Keratinocyte (primary cell): ENCODE data around the gene PLD1. TPM values are rescaled to one million over a fixed set of nuclear protein-coding genes. Genes with fewer than 3 reads are reported as not detected.

Source experiments
- DNase-seq: peaks from one replicate; pipeline ENCODE4 v3.0.0-alpha.2; 2011; ENCODE audit warnings: low read depth, missing footprints, low spot score
- FAIRE-seq: peaks from 2 replicates; lab custom pipeline; 2011; peaks lifted over from hg19 to GRCh38; lab: Jason Lieb, UNC
- H2AFZ ChIP-seq: 2 replicates; pipeline ENCODE4 v1.6.0; 2012; ENCODE audit warnings: low read length, control low read depth, inconsistent platforms; ENCODE audit not compliant: control insufficient read depth
- H3K27ac ChIP-seq: 2 replicates; pipeline ENCODE4 v1.5.1; 2011; ENCODE audit warnings: low read length; ENCODE audit not compliant: control insufficient read depth, insufficient read depth
- H3K27me3 ChIP-seq: 3 replicates; pipeline ENCODE4 v1.6.0; 2011; ENCODE audit warnings: low read length; ENCODE audit not compliant: control insufficient read depth, insufficient read depth; ENCODE audit errors: extremely low read depth
- H3K36me3 ChIP-seq, 2 experiments: 2 replicates in 1 of 2; 3 replicates in 1 of 2; pipeline ENCODE4 v1.5.1; 2011; ENCODE audit warnings: low read length in 2 of 2, mild to moderate bottlenecking in 1 of 2; ENCODE audit not compliant: control insufficient read depth in 2 of 2, insufficient read depth in 2 of 2; ENCODE audit errors: extremely low read depth in 1 of 2
- H3K4me1 ChIP-seq: 3 replicates; pipeline ENCODE4 v1.5.1; 2011; ENCODE audit warnings: low read length; ENCODE audit not compliant: control insufficient read depth, insufficient read depth; ENCODE audit errors: extremely low read depth
- H3K4me2 ChIP-seq: 3 replicates; pipeline ENCODE4 v1.6.0; 2011; ENCODE audit warnings: low read depth, low read length; ENCODE audit not compliant: control insufficient read depth, insufficient read depth; ENCODE audit errors: extremely low read depth
- H3K4me3 ChIP-seq, 3 experiments: fragments of 200-600 bp in 1 of 3; sonication (generic) in 1 of 3; 2 replicates in 2 of 3; 3 replicates in 1 of 3; pipeline ENCODE4 v1.5.1; 2011 to 2016; ENCODE audit warnings: low read length in 3 of 3, mild to moderate bottlenecking in 3 of 3, control low read depth in 2 of 3, inconsistent platforms in 1 of 3, low read depth in 1 of 3, mixed read lengths in 1 of 3, mixed run types in 1 of 3, moderate library complexity in 1 of 3; ENCODE audit not compliant: control insufficient read depth in 2 of 3, insufficient read depth in 2 of 3; ENCODE audit errors: extremely low read depth in 1 of 3
- H3K79me2 ChIP-seq: 2 replicates; pipeline ENCODE4 v1.6.0; 2012; ENCODE audit warnings: low read length; ENCODE audit not compliant: control insufficient read depth, insufficient read depth
- H3K9ac ChIP-seq: 3 replicates; pipeline ENCODE4 v1.6.0; 2011; ENCODE audit warnings: low read length; ENCODE audit not compliant: control insufficient read depth, insufficient read depth; ENCODE audit errors: extremely low read depth
- H3K9me1 ChIP-seq: 3 replicates; pipeline ENCODE4 v1.6.0; 2011; ENCODE audit warnings: low read length; ENCODE audit not compliant: control insufficient read depth, insufficient read depth; ENCODE audit errors: extremely low read depth
- H3K9me3 ChIP-seq: 2 replicates; pipeline ENCODE4 v1.5.1; 2012; ENCODE audit warnings: low read depth, low read length; ENCODE audit not compliant: control insufficient read depth
- H4K20me1 ChIP-seq: 3 replicates; pipeline ENCODE4 v1.6.0; 2011; ENCODE audit warnings: low read length; ENCODE audit not compliant: control insufficient read depth, insufficient read depth; ENCODE audit errors: extremely low read depth
- CTCF ChIP-seq, 3 experiments: IDR thresholded peaks in 1 of 3; conservative IDR thresholded peaks in 1 of 3; optimal IDR thresholded peaks in 1 of 3; 2 replicates in 2 of 3; 3 replicates in 1 of 3; pipeline versions ENCODE3 to v1.5.1; 2011; ENCODE audit warnings: low read length in 3 of 3, mild to moderate bottlenecking in 3 of 3, moderate library complexity in 2 of 3, control low read depth in 1 of 3, inconsistent platforms in 1 of 3; ENCODE audit not compliant: insufficient read depth in 2 of 3; ENCODE audit errors: extremely low read depth in 1 of 3
- EZH2 ChIP-seq: IDR thresholded peaks from one replicate; pipeline ENCODE4 v1.6.1; 2012; ENCODE audit warnings: inconsistent platforms, mild to moderate bottlenecking, low read length, moderate library complexity
- dilution Hi-C: fragments of 300-500 bp; cut with MboI; formaldehyde crosslinking; loops from one replicate; pipeline ENCODE4 v1.7.0; 2020; ENCODE audit warnings: low sequenced_read_pairs; ENCODE audit not compliant: extremely low pct_ligation_motif_present
- polyA plus RNA-seq, 5 experiments: library from polyadenylated mRNA; depleted of rRNA in 3 of 5; stranded (reverse) in 3 of 5; stranded (forward) in 1 of 5; unstranded in 1 of 5; fragments of >200 nt; gene quantifications; 1 replicate in 1 of 5; 2 replicates in 3 of 5; 3 replicates in 1 of 5; pipeline versions ENCODE4 v1.2.1 to v1.2.3, GENCODE V29; 2011 to 2012; ENCODE audit warnings: missing spikeins in 2 of 5, low read depth in 1 of 5, low replicate concordance in 1 of 5

PLD1 gene
- polyA plus RNA-seq, 1 donor (not counting 4 experiments of a cell fraction or from before 2014, with no cell fraction given): 14.7 TPM

- Histone ChIP-seq H3K36me3 (no peaks in the 10 kb centered on the region), H3K4me3 (no peak overlapping the region), H3K9me1 (no peaks in the 10 kb centered on the region), H3K4me2 (no peak overlapping the region), H2AFZ (no peak overlapping the region), H3K9ac (no peak overlapping the region), H4K20me1 (no peaks in the 10 kb centered on the region), H3K79me2 (no peaks in the 10 kb centered on the region), H3K27ac (no peak overlapping the region), H3K4me1 (no peaks in the 10 kb centered on the region), H3K27me3 (no peaks in the 10 kb centered on the region), H3K9me3 (peaks cover 8% of the 10 kb centered on the region)
- TF ChIP-seq EZH2 (no peak), CTCF (optimal IDR thresholded peaks at IDR 0.05 in 1 of 3, IDR thresholded peaks at IDR 0.05 in 1 of 3, conservative IDR thresholded peaks at IDR 0.05 in 1 of 3; ENCODE audit: extremely low read depth in 1 of 3, insufficient read depth in 2 of 3, low read length in 3 of 3) (no peak)
- DNase-seq: no peak
- dilution Hi-C loops: no loop called here
- FAIRE-seq: no peak
Measured at GRCh38 chr3:171849617-171850319, 39.5 kb upstream of the PLD1 start.

- Histone ChIP-seq H3K4me2 (no peak overlapping the region), H3K27ac (no peak overlapping the region)
- dilution Hi-C loops: no loop called here
Measured at GRCh38 chr3:171847595-171848259, 37.4 kb upstream of the PLD1 start.

More at GRCh38 chr3:171847595-171848259, 37.4 kb upstream of the PLD1 start:
- no peaks in the 10 kb centered on the region for H3K79me2 ChIP-seq
- TF ChIP-seq CTCF (optimal IDR thresholded peaks at IDR 0.05 in 1 of 3, IDR thresholded peaks at IDR 0.05 in 1 of 3, conservative IDR thresholded peaks at IDR 0.05 in 1 of 3; ENCODE audit: extremely low read depth in 1 of 3, insufficient read depth in 2 of 3, low read length in 3 of 3): no peak
- TF ChIP-seq EZH2: no peak
- H3K4me1 ChIP-seq: no peaks in the 10 kb centered on the region
- no peaks in the 10 kb centered on the region for H3K9me3 ChIP-seq
- H3K4me3 ChIP-seq: no peak overlapping the region
- no peaks in the 10 kb centered on the region for H3K9me1 ChIP-seq
- H3K36me3 ChIP-seq: no peaks in the 10 kb centered on the region
- H3K27me3 ChIP-seq: no peaks in the 10 kb centered on the region
- H2AFZ ChIP-seq: no peak overlapping the region
- no peak overlapping the region for H3K9ac ChIP-seq
- no peak for FAIRE-seq
- H4K20me1 ChIP-seq: no peaks in the 10 kb centered on the region
- no peak for DNase-seq
